Liver (tissue), 9 donors: ENCODE data around the gene PRMT7. TPM values are rescaled to one million over a fixed set of nuclear protein-coding genes. Genes with fewer than 3 reads are reported as not detected.

Experiments used
- DNase-seq: peaks from one replicate; pipeline ENCODE4 v3.0.0-alpha.2; 2017; ENCODE audit warnings: low spot score
- H3K27ac ChIP-seq, 2 donors: one replicate each; pipeline ENCODE4 v1.7.0; 2013; ENCODE audit warnings: inconsistent platforms in 2 of 2, low read length in 2 of 2, control low read depth in 1 of 2, low read depth in 1 of 2, mild to moderate bottlenecking in 1 of 2
- H3K27me3 ChIP-seq, 4 donors: one replicate each; pipeline versions ENCODE4 v1.6.1 to v1.7.0; 2013; ENCODE audit warnings: low read length in 3 of 4, inconsistent platforms in 1 of 4, mild to moderate bottlenecking in 1 of 4, moderate library complexity in 1 of 4; ENCODE audit not compliant: control insufficient read depth in 4 of 4, insufficient read depth in 4 of 4
- H3K36me3 ChIP-seq, 4 donors: one replicate each; pipeline versions ENCODE4 v1.6.1 to v1.7.0; 2013; ENCODE audit warnings: low read length in 3 of 4, mild to moderate bottlenecking in 3 of 4, low read depth in 1 of 4, moderate library complexity in 1 of 4; ENCODE audit not compliant: control insufficient read depth in 4 of 4, insufficient read depth in 3 of 4
- H3K4me1 ChIP-seq, 4 donors: one replicate each; pipeline versions ENCODE4 v1.6.1 to v1.7.0; 2013; ENCODE audit warnings: low read length in 3 of 4, mild to moderate bottlenecking in 3 of 4, moderate library complexity in 1 of 4; ENCODE audit not compliant: control insufficient read depth in 4 of 4, insufficient read depth in 4 of 4
- H3K4me3 ChIP-seq, 3 donors: one replicate each; pipeline versions ENCODE4 v1.6.1 to v1.7.0; 2013; ENCODE audit warnings: low read length in 3 of 3, control low read depth in 1 of 3, low read depth in 1 of 3, mild to moderate bottlenecking in 1 of 3
- H3K9ac ChIP-seq, 2 donors: one replicate each; pipeline ENCODE4 v1.7.0; 2013; ENCODE audit warnings: low read length in 2 of 2, mild to moderate bottlenecking in 2 of 2, moderate library complexity in 2 of 2, control low read depth in 1 of 2, low read depth in 1 of 2
- H3K9me3 ChIP-seq, 4 donors: one replicate each; pipeline versions ENCODE4 v1.6.1 to v1.7.0; 2013; ENCODE audit warnings: low read length in 3 of 4; ENCODE audit not compliant: control insufficient read depth in 4 of 4
- CTCF ChIP-seq: fragments of 150-350 bp; IDR thresholded peaks from 2 replicates; pipeline ENCODE4 v1.5.1; 2017; ENCODE audit warnings: improper control_type of control experiment, low read depth, low read length; ENCODE audit not compliant: missing input control
- EGR1 ChIP-seq, 2 donors: IDR thresholded peaks; 2 replicates each; pipeline ENCODE4 v1.6.1; 2016 to 2018; ENCODE audit warnings: antibody characterized with exemption in 2 of 2, low read depth in 2 of 2
- FOXA1 ChIP-seq: IDR thresholded peaks from 2 replicates; pipeline ENCODE4 v1.6.1; 2016; ENCODE audit warnings: antibody characterized with exemption
- FOXA2 ChIP-seq: IDR thresholded peaks from 2 replicates; pipeline ENCODE4 v1.6.1; 2016; ENCODE audit warnings: antibody characterized with exemption
- GABPA ChIP-seq, 2 donors: IDR thresholded peaks in 1 of 2; conservative IDR thresholded peaks in 1 of 2; 2 replicates each; pipeline ENCODE4 v1.6.1; 2016; ENCODE audit warnings: antibody characterized with exemption in 2 of 2, mild to moderate bottlenecking in 1 of 2, moderate library complexity in 1 of 2
- HNF4A ChIP-seq, 2 donors: conservative IDR thresholded peaks; 2 replicates each; pipeline ENCODE4 v1.6.1; 2016; ENCODE audit warnings: antibody characterized with exemption in 2 of 2, mild to moderate bottlenecking in 2 of 2
- HNF4G ChIP-seq: IDR thresholded peaks from 2 replicates; pipeline ENCODE4 v1.6.1; 2016; ENCODE audit warnings: antibody characterized with exemption
- JUND ChIP-seq, 2 donors: IDR thresholded peaks; 2 replicates each; pipeline ENCODE4 v1.6.1; 2016; ENCODE audit warnings: antibody characterized with exemption in 2 of 2
- NR2F2 ChIP-seq: IDR thresholded peaks from 2 replicates; pipeline ENCODE4 v1.6.1; 2016; ENCODE audit warnings: antibody characterized with exemption
- RXRA ChIP-seq, 2 donors: IDR thresholded peaks; 2 replicates each; pipeline ENCODE4 v1.6.1; 2017 to 2018; ENCODE audit warnings: antibody characterized with exemption in 2 of 2, mild to moderate bottlenecking in 1 of 2
- SP1 ChIP-seq: IDR thresholded peaks from 2 replicates; pipeline ENCODE4 v1.6.1; 2018; ENCODE audit warnings: antibody characterized with exemption, mild to moderate bottlenecking
- TAF1 ChIP-seq: conservative IDR thresholded peaks from 2 replicates; pipeline ENCODE4 v1.6.1; 2016; ENCODE audit warnings: antibody characterized with exemption, mild to moderate bottlenecking
- YY1 ChIP-seq: IDR thresholded peaks from 2 replicates; pipeline ENCODE4 v1.6.1; 2016; ENCODE audit warnings: antibody characterized with exemption, mild to moderate bottlenecking
- WGBS: extraction: QIAGEN DNeasy Blood & Tissue Kit; methylation state at CpG from one replicate; pipeline ENCODE4 v1.1.7; 2013; 5-methylcytosine and 5-hydroxymethylcytosine counted together
- polyA plus RNA-seq, 2 donors: library from polyadenylated mRNA; stranded (reverse) in 1 of 2; unstranded in 1 of 2; fragments of 200-250 nt in 1 of 2; fragments of >200 nt in 1 of 2; fragmentation: Nextera tagmentation in 1 of 2; extraction: Ambion mirVana in 1 of 2; gene quantifications; one replicate each; pipeline versions ENCODE4 v1.2.1 to v1.2.3, GENCODE V29; 2013 to 2015
- total RNA-seq, 2 donors: library from RNA; depleted of rRNA; stranded (reverse); fragments of >200 nt; gene quantifications; one replicate each; pipeline ENCODE4 v1.2.3, GENCODE V29; 2014
- TF ChIP-seq, protein P1 (sequence below): IDR thresholded peaks from 2 replicates; pipeline ENCODE4 v1.6.1; 2016; ENCODE audit warnings: antibody characterized with exemption
- TF ChIP-seq, protein P2 (sequence below): IDR thresholded peaks from 2 replicates; pipeline ENCODE4 v1.6.1; 2016; ENCODE audit warnings: antibody characterized with exemption
- TF ChIP-seq, protein P3 (sequence below): IDR thresholded peaks from 2 replicates; pipeline ENCODE4 v1.6.1; 2016; ENCODE audit warnings: antibody characterized with exemption
- donor health status: healthy.
- donor health status: healthy.
- donor health status: healthy.
- donor health status: healthy.
- donor health status: healthy.

PRMT7 gene
- total and polyA plus RNA-seq, 4 donors, result 10.7 to 31.5 (median 17.5) TPM

GRCh38 chr16:68283801-68284598 is 26.8 kb upstream of the PRMT7 start:
- WGBS, result 77% methylated on average over 9 of the region's 9 CpGs
- no peak overlapping the region for H3K27ac ChIP-seq

GRCh38 chr16:68284847-68285246 is 26.0 kb upstream of the PRMT7 start:
- Histone ChIP-seq H3K4me1 (peaks cover 0 to 3% (median 0%) of the 10 kb centered on the region in 4 donors), H3K9me3 (no peaks in the 10 kb centered on the region), H3K27me3 (no peaks in the 10 kb centered on the region), H3K4me3 (no peak overlapping the region), H3K27ac (no peak overlapping the region), H3K36me3 (no peaks in the 10 kb centered on the region), H3K9ac (no peak overlapping the region)
- no peak for TF ChIP-seq HNF4A (conservative IDR thresholded peaks at IDR 0.05)
- TF ChIP-seq HNF4G, result no peak
- no peak for TF ChIP-seq EGR1 (IDR thresholded peaks at IDR 0.05; ENCODE audit: low read depth in 2 of 2)
- TF ChIP-seq RXRA (IDR thresholded peaks at IDR 0.05), result no peak
- TF ChIP-seq JUND (IDR thresholded peaks at IDR 0.05), result no peak
- TF ChIP-seq NR2F2, result no peak
- no peak for TF ChIP-seq FOXA1
- TF ChIP-seq, protein P1, sequence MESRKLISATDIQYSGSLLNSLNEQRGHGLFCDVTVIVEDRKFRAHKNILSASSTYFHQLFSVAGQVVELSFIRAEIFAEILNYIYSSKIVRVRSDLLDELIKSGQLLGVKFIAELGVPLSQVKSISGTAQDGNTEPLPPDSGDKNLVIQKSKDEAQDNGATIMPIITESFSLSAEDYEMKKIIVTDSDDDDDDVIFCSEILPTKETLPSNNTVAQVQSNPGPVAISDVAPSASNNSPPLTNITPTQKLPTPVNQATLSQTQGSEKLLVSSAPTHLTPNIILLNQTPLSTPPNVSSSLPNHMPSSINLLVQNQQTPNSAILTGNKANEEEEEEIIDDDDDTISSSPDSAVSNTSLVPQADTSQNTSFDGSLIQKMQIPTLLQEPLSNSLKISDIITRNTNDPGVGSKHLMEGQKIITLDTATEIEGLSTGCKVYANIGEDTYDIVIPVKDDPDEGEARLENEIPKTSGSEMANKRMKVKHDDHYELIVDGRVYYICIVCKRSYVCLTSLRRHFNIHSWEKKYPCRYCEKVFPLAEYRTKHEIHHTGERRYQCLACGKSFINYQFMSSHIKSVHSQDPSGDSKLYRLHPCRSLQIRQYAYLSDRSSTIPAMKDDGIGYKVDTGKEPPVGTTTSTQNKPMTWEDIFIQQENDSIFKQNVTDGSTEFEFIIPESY, result no peak
- no peak for TF ChIP-seq GABPA (IDR thresholded peaks at IDR 0.05 in 1 of 2, conservative IDR thresholded peaks at IDR 0.05 in 1 of 2)
- TF ChIP-seq YY1, result no peak
- TF ChIP-seq, protein P2, sequence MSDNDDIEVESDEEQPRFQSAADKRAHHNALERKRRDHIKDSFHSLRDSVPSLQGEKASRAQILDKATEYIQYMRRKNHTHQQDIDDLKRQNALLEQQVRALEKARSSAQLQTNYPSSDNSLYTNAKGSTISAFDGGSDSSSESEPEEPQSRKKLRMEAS, result no peak
- no peak for TF ChIP-seq CTCF
- TF ChIP-seq SP1, result no peak
- no peak for TF ChIP-seq TAF1
- no peak for DNase-seq
- 66% methylated on average over 5 of the region's 5 CpGs for WGBS

More at GRCh38 chr16:68283801-68284598, 26.8 kb upstream of the PRMT7 start:
- no peak for TF ChIP-seq FOXA2
- TF ChIP-seq, protein P3, sequence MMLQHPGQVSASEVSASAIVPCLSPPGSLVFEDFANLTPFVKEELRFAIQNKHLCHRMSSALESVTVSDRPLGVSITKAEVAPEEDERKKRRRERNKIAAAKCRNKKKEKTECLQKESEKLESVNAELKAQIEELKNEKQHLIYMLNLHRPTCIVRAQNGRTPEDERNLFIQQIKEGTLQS, result no peak
- TF ChIP-seq EGR1 (IDR thresholded peaks at IDR 0.05; ENCODE audit: low read depth in 2 of 2), result no peak
- TF ChIP-seq CTCF, result no peak
- TF ChIP-seq SP1, result no peak
- TF ChIP-seq HNF4A (conservative IDR thresholded peaks at IDR 0.05), result no peak
- H3K4me3 ChIP-seq, result no peak overlapping the region
- DNase-seq, result no peak
- no peaks in the 10 kb centered on the region for H3K9me3 ChIP-seq
- no peaks in the 10 kb centered on the region for H3K36me3 ChIP-seq
- peaks cover 0 to 3% (median 0%) of the 10 kb centered on the region in 4 donors for H3K4me1 ChIP-seq
- H3K9ac ChIP-seq, result no peak overlapping the region
- H3K27me3 ChIP-seq, result no peaks in the 10 kb centered on the region
